SJCRH30 (cell line): ENCODE results near the gene FTSJ3. TPM values are rescaled to one million over a fixed set of nuclear protein-coding genes. Genes with fewer than 3 reads are reported as not detected.
"Not testable (repeated sequence)": the region's sequence is repeated elsewhere in the genome, so short reads cannot be mapped to it uniquely, and the experiment has no call there.

Source experiments
- DNase-seq, 2 experiments: peaks; one replicate each; pipeline ENCODE4 v3.0.0-alpha.2; 2015 to 2020
- H3K27ac ChIP-seq: fragments of 250-450 bp; sonication (Bioruptor Pico); 2 replicates; pipeline ENCODE4 v1.5.1; 2020; ENCODE audit warnings: mild to moderate bottlenecking, moderate library complexity
- H3K27me3 ChIP-seq: fragments of 250-450 bp; sonication (Bioruptor Pico); 2 replicates; pipeline ENCODE4 v1.5.1; 2020; ENCODE audit warnings: mild to moderate bottlenecking, moderate library complexity
- H3K36me3 ChIP-seq: fragments of 250-450 bp; sonication (Bioruptor Pico); 2 replicates; pipeline ENCODE4 v1.5.1; 2020; ENCODE audit warnings: mild to moderate bottlenecking, moderate library complexity
- H3K4me1 ChIP-seq: fragments of 250-450 bp; sonication (Bioruptor Pico); 2 replicates; pipeline ENCODE4 v1.5.1; 2020; ENCODE audit warnings: mild to moderate bottlenecking, moderate library complexity
- H3K4me3 ChIP-seq: fragments of 250-450 bp; sonication (Bioruptor Pico); 2 replicates; pipeline ENCODE4 v1.5.1; 2020; ENCODE audit warnings: mild to moderate bottlenecking, moderate library complexity
- H3K9me3 ChIP-seq: fragments of 250-450 bp; sonication (Bioruptor Pico); replicated peaks from 2 replicates; pipeline ENCODE4 v1.5.1; 2020; ENCODE audit warnings: mild to moderate bottlenecking, moderate library complexity
- total RNA-seq: library from RNA; depleted of rRNA; stranded (reverse); fragments of >200 nt; shearing (Covaris generic); gene quantifications from 2 replicates; pipeline ENCODE4 v1.2.3, GENCODE V29; 2014; rRNA removed

Gene FTSJ3, protein sequence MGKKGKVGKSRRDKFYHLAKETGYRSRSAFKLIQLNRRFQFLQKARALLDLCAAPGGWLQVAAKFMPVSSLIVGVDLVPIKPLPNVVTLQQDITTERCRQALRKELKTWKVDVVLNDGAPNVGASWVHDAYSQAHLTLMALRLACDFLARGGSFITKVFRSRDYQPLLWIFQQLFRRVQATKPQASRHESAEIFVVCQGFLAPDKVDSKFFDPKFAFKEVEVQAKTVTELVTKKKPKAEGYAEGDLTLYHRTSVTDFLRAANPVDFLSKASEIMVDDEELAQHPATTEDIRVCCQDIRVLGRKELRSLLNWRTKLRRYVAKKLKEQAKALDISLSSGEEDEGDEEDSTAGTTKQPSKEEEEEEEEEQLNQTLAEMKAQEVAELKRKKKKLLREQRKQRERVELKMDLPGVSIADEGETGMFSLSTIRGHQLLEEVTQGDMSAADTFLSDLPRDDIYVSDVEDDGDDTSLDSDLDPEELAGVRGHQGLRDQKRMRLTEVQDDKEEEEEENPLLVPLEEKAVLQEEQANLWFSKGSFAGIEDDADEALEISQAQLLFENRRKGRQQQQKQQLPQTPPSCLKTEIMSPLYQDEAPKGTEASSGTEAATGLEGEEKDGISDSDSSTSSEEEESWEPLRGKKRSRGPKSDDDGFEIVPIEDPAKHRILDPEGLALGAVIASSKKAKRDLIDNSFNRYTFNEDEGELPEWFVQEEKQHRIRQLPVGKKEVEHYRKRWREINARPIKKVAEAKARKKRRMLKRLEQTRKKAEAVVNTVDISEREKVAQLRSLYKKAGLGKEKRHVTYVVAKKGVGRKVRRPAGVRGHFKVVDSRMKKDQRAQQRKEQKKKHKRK
- total RNA-seq = 34.9 and 35.1 TPM in 2 replicates

DNA sequence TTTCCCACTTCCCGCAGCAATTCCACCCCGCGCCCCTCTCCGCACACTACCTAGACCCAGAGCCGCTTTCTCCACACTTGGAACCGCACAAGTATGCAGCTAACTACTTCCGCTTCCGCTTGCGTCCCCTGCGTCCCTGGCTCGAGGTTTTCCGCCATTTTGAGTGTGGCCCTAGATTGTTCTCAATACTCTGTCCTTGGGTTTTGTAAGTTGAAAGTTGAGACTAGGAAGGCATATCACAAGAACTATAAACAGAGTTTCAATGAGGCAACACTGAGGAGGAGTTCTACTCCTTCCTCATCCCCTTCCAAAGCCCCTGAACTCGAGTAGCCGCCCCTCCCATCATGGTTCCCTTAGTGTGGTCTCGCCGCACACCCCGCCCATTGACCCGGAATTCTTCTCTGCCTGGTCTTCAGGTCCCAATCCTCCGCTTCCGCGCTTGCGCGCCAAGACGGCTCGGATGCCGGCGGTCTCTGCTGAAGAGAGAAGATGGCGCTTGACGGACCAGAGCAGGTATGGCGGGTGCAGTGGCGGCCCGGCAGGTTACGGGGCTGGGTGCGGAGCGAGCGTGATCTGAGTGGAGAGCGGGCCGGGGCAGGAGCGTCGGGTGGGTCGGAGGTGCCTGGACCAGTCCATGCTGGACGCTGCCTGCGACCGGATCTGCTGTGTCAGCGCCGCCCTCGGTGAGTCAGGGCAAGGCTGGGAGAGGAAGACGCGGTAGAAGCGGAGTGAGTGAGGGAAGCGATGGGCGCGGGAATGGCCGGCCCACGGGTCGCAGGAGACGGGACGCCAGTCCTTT lies at the start of gene FTSJ3, which contains the start of gene PSMC5:
FTSJ3 (minus strand) TSS at position 662 of the 799 bp plus-strand sequence. CDS start 761 bp downstream, outside the sequence.
PSMC5 (plus strand) TSS at position 430 of the 799 bp plus-strand sequence; CDS start at position 490, 60 bp downstream.
- Histone ChIP-seq H3K27ac (peak within 1 kb of the TSS; percentile 96), H3K4me1 (peaks cover 4% of the 10 kb centered on the region; the same call in 1 of the 2 replicates), H3K9me3 (no peaks in the 10 kb centered on the region), H3K4me3 (peak within 1 kb of the TSS; percentile 94), H3K36me3 (peaks cover 52% of the 10 kb centered on the region), H3K27me3 (no peaks in the 10 kb centered on the region)
- DNase-seq = peak; percentile 96

DNA sequence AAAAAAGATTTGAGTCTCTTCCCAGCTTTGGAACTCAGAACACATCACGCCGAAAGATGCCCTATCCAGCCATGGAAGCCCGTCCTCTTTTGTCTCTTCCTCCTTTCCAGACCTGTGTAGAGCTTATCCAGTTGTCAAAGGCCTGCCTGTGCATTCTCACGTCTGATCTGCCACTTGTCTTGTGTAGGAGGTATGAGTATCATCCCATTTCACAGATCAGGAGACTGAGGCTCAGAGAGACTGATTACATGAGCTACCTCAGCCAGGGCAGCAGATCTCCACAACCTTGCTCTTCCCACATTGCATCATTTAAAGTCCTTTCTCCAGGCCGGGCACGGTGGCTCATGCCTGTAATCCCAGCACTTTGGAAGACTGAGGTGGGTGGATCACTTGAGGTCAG lies 47.2 kb upstream of the FTSJ3 start:
- not testable (repeated sequence) for H3K27me3 ChIP-seq, DNase-seq, H3K27ac ChIP-seq, H3K4me1 ChIP-seq, H3K36me3 ChIP-seq, H3K4me3 ChIP-seq, H3K9me3 ChIP-seq

DNA sequence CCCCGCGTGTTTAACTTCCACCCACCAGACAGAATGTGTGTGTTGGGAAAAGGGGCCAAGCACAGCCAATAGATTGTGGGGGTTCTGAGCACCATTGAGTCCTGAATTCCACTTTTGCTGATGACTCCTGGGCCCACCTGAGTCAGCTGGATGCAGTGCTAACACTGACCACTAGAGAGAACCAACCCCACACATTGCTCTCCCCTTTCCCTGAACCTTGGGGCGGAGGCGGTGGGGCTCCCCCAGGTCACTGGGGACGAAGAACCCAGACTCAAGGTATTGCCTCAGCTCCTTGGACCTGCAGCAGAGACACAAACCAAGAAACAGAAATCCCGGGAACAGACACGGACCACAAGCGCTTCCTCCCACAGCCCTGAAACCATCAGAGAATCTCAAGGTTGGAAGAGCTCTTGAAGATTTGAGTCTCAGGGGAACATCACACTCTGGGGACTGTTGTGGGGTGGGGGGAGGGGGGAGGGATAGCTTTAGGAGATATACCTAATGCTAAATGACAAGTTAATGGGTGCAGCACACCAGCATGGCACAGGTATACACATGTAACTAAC lies 46.7 kb upstream of the FTSJ3 start:
- not testable (repeated sequence) for H3K36me3 ChIP-seq, H3K27me3 ChIP-seq, H3K27ac ChIP-seq, H3K4me3 ChIP-seq, H3K9me3 ChIP-seq, H3K4me1 ChIP-seq, DNase-seq

DNA sequence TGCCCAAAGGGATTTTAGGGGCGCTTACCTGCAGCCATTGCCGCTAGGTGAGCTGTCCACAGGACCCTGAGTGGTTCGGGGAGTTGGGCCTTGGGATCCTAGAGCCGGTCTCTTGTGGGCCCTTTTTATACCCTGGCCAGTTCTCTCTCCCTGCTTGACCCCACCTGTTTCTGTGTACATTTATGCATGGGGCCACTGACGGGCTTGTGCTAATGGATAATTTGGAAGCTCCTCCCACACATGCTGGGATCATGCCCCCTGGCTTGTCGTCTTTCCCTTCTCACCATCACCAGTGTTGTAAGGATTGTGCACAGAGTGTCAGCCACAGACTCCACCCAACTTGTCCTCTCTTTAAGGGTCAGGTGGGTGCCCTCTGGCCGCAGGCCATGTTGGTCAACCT lies 46.1 kb upstream of the FTSJ3 start, which contains the start of gene CSH2:
CSH2 (minus strand) TSS at position 101 of the 400 bp plus-strand sequence; CDS start at position 38, 63 bp downstream.
- H3K4me1 ChIP-seq, H3K36me3 ChIP-seq, H3K4me3 ChIP-seq, H3K9me3 ChIP-seq, DNase-seq, H3K27me3 ChIP-seq, H3K27ac ChIP-seq: not testable (repeated sequence)

DNA sequence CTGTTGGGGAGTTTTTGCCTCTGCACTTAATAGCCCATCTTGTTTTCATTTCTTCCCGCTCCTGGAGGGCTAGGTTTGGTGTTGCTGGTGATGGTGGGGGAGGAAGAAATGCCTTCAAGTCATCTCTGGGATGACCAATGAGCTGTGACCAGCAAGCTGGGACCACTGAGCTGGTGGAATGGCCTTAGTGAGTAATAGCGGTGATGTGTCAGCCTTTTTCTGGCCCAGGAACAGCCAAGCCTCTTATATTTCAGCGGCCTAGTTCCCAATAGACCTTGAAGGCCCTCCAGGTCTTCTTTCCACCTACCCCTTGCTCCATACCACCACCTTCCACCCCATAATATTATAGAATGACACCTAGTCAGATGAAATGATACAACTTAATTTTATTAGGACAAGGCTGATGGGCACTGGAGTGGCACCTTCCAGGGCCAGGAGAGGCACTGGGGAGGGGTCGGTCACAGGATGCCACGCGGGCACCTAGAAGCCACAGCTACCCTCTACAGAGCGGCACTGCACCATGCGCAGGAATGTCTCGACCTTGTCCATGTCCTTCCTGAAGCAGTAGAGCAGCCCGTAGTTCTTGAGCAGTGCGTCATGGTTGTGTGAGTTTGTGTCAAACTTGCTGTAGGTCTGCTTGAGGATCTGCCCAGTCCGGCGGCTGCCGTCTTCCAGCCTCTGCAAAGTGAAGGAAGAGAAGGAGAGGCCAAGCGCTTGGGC lies 44.3 kb upstream of the FTSJ3 start:
- not testable (repeated sequence) for DNase-seq

DNA sequence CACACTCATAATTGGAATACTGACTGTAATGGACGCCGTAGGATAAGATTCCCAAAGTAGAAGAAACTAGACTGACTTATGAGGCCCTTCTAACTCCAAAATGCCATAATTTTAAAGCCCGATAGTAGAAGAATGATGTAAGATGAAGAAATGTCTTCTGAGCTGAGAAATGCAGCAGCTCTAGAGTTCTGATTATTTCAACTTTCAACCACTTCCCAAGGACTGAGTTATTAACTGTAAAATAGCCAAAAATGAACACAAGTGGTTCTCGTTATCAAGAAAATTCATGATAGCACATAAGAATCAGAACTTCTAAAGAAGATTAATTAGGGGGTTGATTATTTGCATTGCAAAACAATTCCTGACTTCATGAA lies 42.8 kb upstream of the FTSJ3 start:
- H3K9me3 ChIP-seq, H3K27me3 ChIP-seq, H3K4me1 ChIP-seq, H3K36me3 ChIP-seq, DNase-seq, H3K4me3 ChIP-seq, H3K27ac ChIP-seq: not testable (repeated sequence)

More for the DNA sequence above, 44.3 kb upstream of the FTSJ3 start:
- H3K4me3 ChIP-seq, H3K4me1 ChIP-seq, H3K27ac ChIP-seq, H3K9me3 ChIP-seq, H3K27me3 ChIP-seq, H3K36me3 ChIP-seq: not testable (repeated sequence)

DNA sequence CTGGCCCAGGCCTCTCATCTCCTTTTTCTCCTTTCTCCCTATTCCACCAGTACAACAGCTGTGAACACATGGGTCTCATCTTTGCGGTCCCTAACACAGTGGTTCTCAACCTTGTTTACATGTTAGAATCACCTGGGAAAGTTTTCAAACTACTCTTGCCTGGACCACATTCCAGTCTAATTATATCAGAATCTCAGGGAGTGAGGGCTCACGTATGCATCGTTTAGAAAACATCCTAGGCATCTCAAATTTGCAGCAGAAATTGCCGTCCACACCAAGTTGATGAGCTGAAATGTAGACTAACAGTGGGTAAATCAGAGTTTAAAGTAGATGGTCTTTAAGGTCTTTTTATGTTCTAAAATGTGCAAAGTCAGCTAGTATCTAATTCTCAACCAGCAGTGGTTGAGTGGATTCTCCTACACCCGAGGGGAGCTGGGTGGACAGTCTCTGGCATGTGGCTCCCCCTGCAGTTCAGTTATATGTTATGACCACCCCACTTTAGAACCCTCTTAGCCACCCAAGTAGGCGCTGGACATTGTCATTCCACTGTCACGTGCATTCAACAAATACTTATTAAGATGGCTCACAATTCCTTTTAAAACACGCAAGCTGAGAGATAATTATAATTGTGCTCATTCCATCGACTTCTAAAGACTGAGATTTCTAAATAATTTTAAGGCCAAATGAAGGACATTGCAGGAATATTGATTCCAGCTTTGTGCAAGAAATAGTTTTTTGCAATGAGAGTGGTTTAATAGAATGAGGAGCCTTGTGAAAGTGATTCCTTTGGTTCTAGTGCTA lies 42.2 kb upstream of the FTSJ3 start:
- H3K9me3 ChIP-seq, H3K36me3 ChIP-seq, H3K27me3 ChIP-seq, H3K4me3 ChIP-seq, H3K27ac ChIP-seq, H3K4me1 ChIP-seq: not testable (repeated sequence)
- DNase-seq = peak in 1 of 2 experiments; percentile 37

DNA sequence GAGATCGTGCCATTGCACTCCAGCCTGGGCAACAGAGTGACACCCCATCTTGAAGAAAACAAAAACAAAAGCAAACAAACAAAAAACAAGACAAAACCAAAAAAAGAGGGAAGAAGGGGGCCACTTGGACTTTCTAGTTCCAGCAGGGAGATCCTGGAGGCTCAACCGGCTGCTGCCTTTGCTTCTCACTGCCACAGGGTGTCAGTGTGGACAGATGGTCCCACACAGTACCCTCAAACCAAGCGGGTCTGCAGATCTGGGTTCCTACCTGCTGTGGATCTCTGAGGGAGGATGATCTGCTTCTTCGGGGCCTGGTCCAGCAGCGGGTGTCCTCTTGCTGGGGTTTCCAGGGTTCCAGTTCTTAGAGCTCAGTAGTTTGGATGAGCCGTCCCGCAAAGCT lies 39.2 kb upstream of the FTSJ3 start:
- not testable (repeated sequence) for H3K36me3 ChIP-seq, DNase-seq, H3K27ac ChIP-seq, H3K4me3 ChIP-seq, H3K27me3 ChIP-seq, H3K4me1 ChIP-seq, H3K9me3 ChIP-seq

DNA sequence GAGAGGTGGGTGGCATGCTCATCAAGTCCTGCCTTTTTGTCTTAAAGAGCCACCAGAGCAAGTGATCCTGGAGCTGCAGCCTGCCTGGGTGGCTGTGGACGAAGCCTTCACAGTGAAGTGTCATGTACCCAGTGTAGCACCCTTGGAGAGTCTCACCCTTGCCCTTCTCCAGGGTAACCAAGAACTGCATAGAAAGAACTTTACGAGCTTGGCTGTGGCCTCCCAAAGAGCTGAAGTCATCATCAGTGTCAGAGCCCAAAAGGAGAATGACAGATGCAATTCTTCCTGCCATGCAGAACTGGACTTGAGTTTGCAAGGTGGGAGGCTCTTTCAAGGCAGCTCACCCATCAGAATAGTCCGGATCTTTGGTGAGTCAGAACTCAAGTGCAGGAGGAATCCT lies 31.8 kb upstream of the FTSJ3 start:
- Histone ChIP-seq H3K4me3 (no peak overlapping the region), H3K27ac (no peak overlapping the region), H3K9me3 (no peaks in the 10 kb centered on the region), H3K4me1 (no peaks in the 10 kb centered on the region), H3K27me3 (no peaks in the 10 kb centered on the region), H3K36me3 (no peaks in the 10 kb centered on the region)
- no peak for DNase-seq

DNA sequence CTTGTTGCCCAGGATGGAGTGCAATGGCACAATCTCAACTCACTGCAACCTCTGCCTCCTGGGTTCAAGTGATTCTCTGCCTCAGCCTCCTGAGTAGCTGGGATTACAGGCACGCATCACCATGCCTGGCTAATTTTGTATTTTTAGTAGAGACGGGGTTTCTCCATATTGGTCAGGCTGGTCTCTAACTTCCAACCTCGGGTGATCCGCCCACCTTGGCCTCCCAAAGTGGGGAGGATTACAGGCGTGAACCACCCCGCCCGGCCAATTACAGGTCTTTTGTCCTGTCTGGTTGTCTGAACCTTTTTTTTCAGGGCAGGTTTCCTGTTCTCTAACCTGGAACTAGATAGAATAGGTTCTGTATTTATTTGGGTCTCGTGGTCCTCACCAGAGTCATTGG lies 29.0 kb upstream of the FTSJ3 start:
- not testable (repeated sequence) for DNase-seq, H3K36me3 ChIP-seq, H3K4me1 ChIP-seq

DNA sequence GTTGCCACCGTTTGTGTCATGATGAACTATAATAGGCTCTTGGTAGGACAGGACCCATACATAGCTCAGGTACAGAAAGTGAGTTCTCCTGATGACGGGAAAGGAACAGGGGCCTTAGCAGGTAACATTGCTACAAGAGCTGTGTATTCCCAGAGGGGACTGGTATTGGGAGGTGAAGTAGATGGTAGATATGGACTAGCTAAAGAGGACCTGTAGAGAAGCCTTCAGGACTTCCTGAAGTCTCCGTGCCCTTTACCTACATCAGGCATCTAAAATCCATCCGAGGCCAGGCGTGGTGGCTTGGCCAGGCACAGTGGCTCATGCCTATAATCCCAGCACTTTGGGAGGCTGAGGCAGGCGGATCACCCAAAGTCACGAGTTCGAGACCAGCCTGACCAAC lies 27.7 kb upstream of the FTSJ3 start:
- Histone ChIP-seq H3K4me3 (no peak overlapping the region), H3K4me1 (no peaks in the 10 kb centered on the region; the same call in 1 of the 2 replicates), H3K27me3 (no peaks in the 10 kb centered on the region; the same call in 1 of the 2 replicates), H3K9me3 (no peaks in the 10 kb centered on the region), H3K36me3 (no peaks in the 10 kb centered on the region), H3K27ac (no peak overlapping the region)
- DNase-seq = no peak

More for the DNA sequence above, 29.0 kb upstream of the FTSJ3 start:
- not testable (repeated sequence) for H3K9me3 ChIP-seq, H3K4me3 ChIP-seq, H3K27ac ChIP-seq, H3K27me3 ChIP-seq

DNA sequence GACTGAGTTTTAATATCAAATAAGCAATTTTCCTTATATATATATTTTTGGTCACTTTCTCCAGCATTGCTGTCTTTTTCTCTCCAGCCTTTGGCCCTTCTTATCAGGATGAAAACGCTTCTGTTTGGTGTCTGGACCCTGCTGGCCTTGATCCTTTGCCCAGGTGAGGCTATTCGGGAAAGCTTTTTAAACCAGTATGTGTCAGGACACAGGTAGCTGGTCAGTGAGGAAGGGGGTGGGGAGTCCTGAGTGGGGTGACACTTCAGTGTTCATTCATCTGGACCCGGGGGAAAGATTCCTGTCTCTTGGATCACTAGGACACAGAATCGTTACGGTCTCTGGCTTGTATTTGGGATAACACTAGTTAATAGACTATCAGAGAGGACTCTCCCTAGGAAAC lies 27.2 kb upstream of the FTSJ3 start:
- Histone ChIP-seq H3K4me3 (no peak overlapping the region), H3K36me3 (no peaks in the 10 kb centered on the region), H3K4me1 (no peaks in the 10 kb centered on the region; the same call in 1 of the 2 replicates), H3K27ac (no peak overlapping the region), H3K9me3 (no peaks in the 10 kb centered on the region), H3K27me3 (no peaks in the 10 kb centered on the region; the same call in 1 of the 2 replicates)
- no peak for DNase-seq

DNA sequence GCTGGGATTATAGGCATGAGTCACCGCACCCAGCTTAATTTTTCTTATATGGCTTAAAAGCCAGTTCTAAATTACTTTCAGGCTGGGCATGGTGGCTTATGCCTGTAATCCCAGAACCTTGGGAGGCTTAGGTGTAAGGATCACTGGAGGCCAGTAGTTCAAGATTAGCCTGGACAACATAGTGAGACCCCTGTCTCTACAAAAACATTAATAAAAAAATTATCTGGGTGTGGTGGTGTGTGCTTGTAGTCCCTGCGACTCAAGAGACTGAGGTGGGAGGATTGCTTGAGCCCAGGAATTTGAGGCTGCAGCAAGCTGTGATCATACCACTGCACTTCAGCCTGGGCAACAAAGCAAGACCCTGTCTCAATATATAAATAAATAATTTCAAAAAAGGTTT lies 25.8 kb upstream of the FTSJ3 start:
- DNase-seq = no peak
- no peaks in the 10 kb centered on the region; the same call in 1 of the 2 replicates for H3K27me3 ChIP-seq
- H3K36me3 ChIP-seq = no peaks in the 10 kb centered on the region
- H3K9me3 ChIP-seq = no peaks in the 10 kb centered on the region
- H3K4me1 ChIP-seq = no peaks in the 10 kb centered on the region; the same call in 1 of the 2 replicates
- no peak overlapping the region for H3K4me3 ChIP-seq
- H3K27ac ChIP-seq = no peak overlapping the region
